GM19467 (cell line): Measurements from ENCODE around the gene LILRB3.

Experiments
- ATAC-seq: cut with Tn5 transposase; IDR thresholded peaks from one replicate; pipeline ENCODE4 v1.9.1; 2021; ENCODE audit warnings: mild to moderate bottlenecking, moderate library complexity; ENCODE audit not compliant: unreplicated experiment

The LILRB3 gene

DNA sequence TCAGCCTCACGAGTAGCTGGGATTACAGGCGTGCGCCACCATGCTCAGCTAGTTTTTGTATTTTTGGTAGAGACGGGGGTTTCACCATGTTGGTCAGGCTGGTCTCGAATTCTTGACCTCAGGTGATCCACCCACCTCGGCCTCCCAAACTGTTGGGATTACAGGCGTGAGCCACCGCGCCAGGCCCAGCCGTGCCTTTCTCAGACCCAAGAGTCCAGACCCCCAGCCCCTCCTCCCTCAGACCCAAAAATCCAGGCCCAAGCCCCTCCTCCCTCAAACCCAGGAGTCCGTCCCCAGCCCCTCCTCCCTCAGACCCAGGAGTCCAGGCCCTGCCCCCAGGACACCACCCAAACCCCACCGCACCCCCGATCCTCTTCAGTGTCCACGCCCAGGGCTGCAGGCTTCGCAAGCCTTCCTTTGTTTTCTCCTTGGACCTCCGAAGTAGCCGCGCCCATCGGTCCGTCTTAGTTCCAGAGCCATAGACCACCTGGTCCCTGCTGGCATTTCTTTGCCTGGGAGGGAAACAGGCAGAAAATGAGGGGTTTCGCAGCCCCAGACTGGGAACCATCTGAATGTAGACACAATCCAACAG lies 53.6 kb downstream of the LILRB3 start:
- no peak for ATAC-seq

- no peak for ATAC-seq
Measured at GRCh38 chr19:54168174-54168917, 54.5 kb downstream of the LILRB3 start.
